Measurements from ENCODE around the gene NEDD4.

GRCh38 chr15:55820043-55820442 lies 173.4 kb downstream of the NEDD4 start:
- TF ChIP-seq CTCF (IDR thresholded peaks at IDR 0.05) (no peak), POLR2AphosphoS5 (IDR thresholded peaks at IDR 0.05) (no peak), POLR2A (IDR thresholded peaks at IDR 0.05) (no peak)

Measured in upper lobe of left lung (tissue), 4 donors.